ENCODE measurements around the gene MRTFB. TPM values are rescaled to one million over a fixed set of nuclear protein-coding genes. Genes with fewer than 3 reads are reported as not detected.

MRTFB gene
- total and polyA plus RNA-seq, 11 donors: 8.0 to 38.3 (median 25.3) TPM

GRCh38 chr16:14151256-14152030 is 80.3 kb downstream of the MRTFB start:
- 67 to 80% (median 68%) methylated on average over 2 of the region's 2 CpGs for WGBS, 4 donors
- TF ChIP-seq CTCF (IDR thresholded peaks at IDR 0.05) (no peak), POLR2A (IDR thresholded peaks at IDR 0.05) (no peak)
- no peaks in the 10 kb centered on the region for H3K27me3 ChIP-seq
- H3K27ac ChIP-seq: peak overlapping the region in 9 of 12 donors; percentile 23 to 53 (median 45)
- DNase-seq (peak in 1 of 5 donors; percentile 17), ATAC-seq (peak; percentile 34 to 66 (median 44))
- H3K4me1 ChIP-seq: peaks cover 0 to 42% (median 6%) of the 10 kb centered on the region in 12 donors
- no peaks in the 10 kb centered on the region for H3K36me3 ChIP-seq
- intact Hi-C loops (cut with DNase I): no loop called here
- H3K4me3 ChIP-seq: no peak overlapping the region
- peaks cover 0 to 8% (median 0%) of the 10 kb centered on the region in 12 donors for H3K9me3 ChIP-seq

- TF ChIP-seq CTCF (IDR thresholded peaks at IDR 0.05): no peak
- no peak for TF ChIP-seq POLR2A (IDR thresholded peaks at IDR 0.05)
- no peaks in the 10 kb centered on the region for H3K36me3 ChIP-seq
- WGBS, 4 donors: 35 to 65% (median 48%) methylated on average over 4 of the region's 4 CpGs
- intact Hi-C loops (cut with DNase I): no loop called here
- H3K9me3 ChIP-seq: peaks cover 0 to 8% (median 0%) of the 10 kb centered on the region in 12 donors
- peaks cover 0 to 35% (median 6%) of the 10 kb centered on the region in 12 donors for H3K4me1 ChIP-seq
- H3K27ac ChIP-seq: peak overlapping the region in 8 of 12 donors; percentile 8 to 45 (median 34)
- peak; percentile 50 to 62 (median 60) for ATAC-seq
- H3K4me3 ChIP-seq: no peak overlapping the region
- H3K27me3 ChIP-seq: no peaks in the 10 kb centered on the region
- DNase-seq: no peak
These were observed 84.6 kb downstream of the MRTFB start for GRCh38 chr16:14155572-14156190.

GRCh38 chr16:14164916-14165662 is 94.0 kb downstream of the MRTFB start:
- Histone ChIP-seq H3K4me3 (no peak overlapping the region), H3K36me3 (no peaks in the 10 kb centered on the region), H3K27me3 (no peaks in the 10 kb centered on the region), H3K9me3 (no peaks in the 10 kb centered on the region), H3K27ac (no peak overlapping the region), H3K4me1 (peaks cover 0 to 10% (median 0%) of the 10 kb centered on the region in 12 donors)
- intact Hi-C loops (cut with DNase I): no loop called here
- ATAC-seq: no peak
- 74 to 79% (median 76%) methylated on average over 5 of the region's 5 CpGs for WGBS, 4 donors
- DNase-seq: no peak
- TF ChIP-seq CTCF (IDR thresholded peaks at IDR 0.05) (no peak), POLR2A (IDR thresholded peaks at IDR 0.05) (no peak)

- Histone ChIP-seq H3K4me3 (no peak overlapping the region), H3K9me3 (peaks cover 0 to 8% (median 0%) of the 10 kb centered on the region in 12 donors), H3K4me1 (peaks cover 0 to 10% (median 0%) of the 10 kb centered on the region in 12 donors), H3K27ac (no peak overlapping the region), H3K36me3 (no peaks in the 10 kb centered on the region), H3K27me3 (no peaks in the 10 kb centered on the region)
- TF ChIP-seq POLR2A (IDR thresholded peaks at IDR 0.05): no peak
- ATAC-seq (no peak), DNase-seq (no peak)
- 89 to 94% (median 92%) methylated on average over 3 of the region's 3 CpGs for WGBS, 4 donors
- intact Hi-C loops (cut with DNase I): no loop called here
These were observed 97.0 kb downstream of the MRTFB start for GRCh38 chr16:14168146-14168545.
